Immature natural killer cell (primary cell): Measurements from ENCODE around the gene VTI1A. TPM values are rescaled to one million over a fixed set of nuclear protein-coding genes. Genes with fewer than 3 reads are reported as not detected.

ENCODE experiments used
- DNase-seq, 3 donors: peaks; one replicate each; pipeline ENCODE4 v3.0.0; 2022; ENCODE audit warnings: mixed read lengths in 1 of 3
- H3K27ac Mint-ChIP-seq, 6 donors: one replicate each; pipeline ENCODE4 v1.8.0; 2020; ENCODE audit warnings: mixed read lengths in 6 of 6, mild to moderate bottlenecking in 5 of 6, inconsistent platforms in 4 of 6, moderate library complexity in 3 of 6
- H3K27me3 Mint-ChIP-seq, 3 donors: one replicate each; pipeline ENCODE4 v1.8.0; 2020 to 2021; ENCODE audit warnings: low read depth in 3 of 3, mild to moderate bottlenecking in 3 of 3, mixed read lengths in 3 of 3, moderate library complexity in 3 of 3, inconsistent platforms in 1 of 3
- H3K36me3 Mint-ChIP-seq, 3 donors: one replicate each; pipeline ENCODE4 v1.8.0; 2020; ENCODE audit warnings: mixed read lengths in 3 of 3, inconsistent platforms in 2 of 3, mild to moderate bottlenecking in 2 of 3
- H3K4me1 Mint-ChIP-seq, 2 donors: one replicate each; pipeline ENCODE4 v1.8.0; 2020; ENCODE audit warnings: inconsistent platforms in 2 of 2, mild to moderate bottlenecking in 2 of 2, mixed read lengths in 2 of 2, moderate library complexity in 1 of 2
- H3K4me3 Mint-ChIP-seq, 5 donors: one replicate each; pipeline ENCODE4 v1.8.0; 2020; ENCODE audit warnings: mild to moderate bottlenecking in 5 of 5, mixed read lengths in 5 of 5, inconsistent platforms in 3 of 5, moderate library complexity in 3 of 5
- H3K9me3 Mint-ChIP-seq, 6 donors: one replicate each; pipeline ENCODE4 v1.8.0; 2020; ENCODE audit warnings: mild to moderate bottlenecking in 6 of 6, mixed read lengths in 6 of 6, inconsistent platforms in 4 of 6, moderate library complexity in 3 of 6
- polyA plus RNA-seq, 3 donors: library from polyadenylated mRNA; unstranded; fragments of 300-500 nt; fragmentation: Illumina TruSeq; gene quantifications; one replicate each; pipeline ENCODE4 v1.2.3, GENCODE V29; 2021

The VTI1A gene
- polyA plus RNA-seq, 3 donors from 2014 or later = 15.0 to 40.2 (median 31.2) TPM

- peaks cover 3 to 6% (median 4%) of the 10 kb centered on the region in 3 donors for H3K36me3 Mint-ChIP-seq
- DNase-seq = no peak
- H3K27me3 Mint-ChIP-seq = peaks cover 0 to 3% (median 0%) of the 10 kb centered on the region in 3 donors
- peak overlapping the region in 1 of 6 donors; percentile 35 for H3K27ac Mint-ChIP-seq
- no peaks in the 10 kb centered on the region for H3K4me1 Mint-ChIP-seq
- H3K4me3 Mint-ChIP-seq = no peak overlapping the region
- H3K9me3 Mint-ChIP-seq = no peaks in the 10 kb centered on the region
Observed at GRCh38 chr10:112689327-112690072, 242.5 kb downstream of the VTI1A start.

- H3K27ac Mint-ChIP-seq = no peak overlapping the region
- H3K4me3 Mint-ChIP-seq = no peak overlapping the region
- no peak for DNase-seq
- H3K36me3 Mint-ChIP-seq = peaks cover 5 to 11% (median 10%) of the 10 kb centered on the region in 3 donors
- H3K4me1 Mint-ChIP-seq = peaks cover 5 to 13% of the 10 kb centered on the region in 2 donors
- no peaks in the 10 kb centered on the region for H3K27me3 Mint-ChIP-seq
- H3K9me3 Mint-ChIP-seq = no peaks in the 10 kb centered on the region
Observed at GRCh38 chr10:112695539-112695938, 248.5 kb downstream of the VTI1A start.

GRCh38 chr10:112696592-112696991, 249.6 kb downstream of the VTI1A start:
- no peak for DNase-seq
- Mint-ChIP-seq H3K4me1 (peaks cover 5 to 13% of the 10 kb centered on the region in 2 donors), H3K27ac (no peak overlapping the region), H3K9me3 (no peaks in the 10 kb centered on the region), H3K36me3 (peaks cover 6 to 12% (median 11%) of the 10 kb centered on the region in 3 donors), H3K4me3 (no peak overlapping the region), H3K27me3 (no peaks in the 10 kb centered on the region)

- Mint-ChIP-seq H3K27ac (peak overlapping the region in 2 of 6 donors; percentile 66 to 80), H3K9me3 (no peaks in the 10 kb centered on the region), H3K4me1 (peaks cover 5 to 13% of the 10 kb centered on the region in 2 donors), H3K36me3 (peaks cover 12 to 14% (median 14%) of the 10 kb centered on the region in 3 donors), H3K27me3 (no peaks in the 10 kb centered on the region), H3K4me3 (peak overlapping the region in 1 of 5 donors; percentile 59)
- DNase-seq = no peak
Observed at GRCh38 chr10:112698133-112698817, 251.3 kb downstream of the VTI1A start.

- peak overlapping the region in 1 of 5 donors; percentile 59 for H3K4me3 Mint-ChIP-seq
- no peaks in the 10 kb centered on the region for H3K27me3 Mint-ChIP-seq
- peak overlapping the region in 2 of 6 donors; percentile 42 to 80 for H3K27ac Mint-ChIP-seq
- DNase-seq = no peak
- H3K36me3 Mint-ChIP-seq = peaks cover 12 to 17% (median 14%) of the 10 kb centered on the region in 3 donors
- peaks cover 5 to 13% of the 10 kb centered on the region in 2 donors for H3K4me1 Mint-ChIP-seq
- H3K9me3 Mint-ChIP-seq = no peaks in the 10 kb centered on the region
Observed at GRCh38 chr10:112698818-112699164, 251.8 kb downstream of the VTI1A start.

- peaks cover 12 to 20% (median 14%) of the 10 kb centered on the region in 3 donors for H3K36me3 Mint-ChIP-seq
- no peak overlapping the region for H3K4me3 Mint-ChIP-seq
- H3K27me3 Mint-ChIP-seq = no peaks in the 10 kb centered on the region
- no peaks in the 10 kb centered on the region for H3K9me3 Mint-ChIP-seq
- DNase-seq = no peak
- peaks cover 5 to 13% of the 10 kb centered on the region in 2 donors for H3K4me1 Mint-ChIP-seq
- H3K27ac Mint-ChIP-seq = no peak overlapping the region
Observed at GRCh38 chr10:112700215-112700671, 253.2 kb downstream of the VTI1A start.

GRCh38 chr10:112701211-112701877, 254.3 kb downstream of the VTI1A start:
- Mint-ChIP-seq H3K27me3 (peaks cover 0 to 3% (median 0%) of the 10 kb centered on the region in 3 donors), H3K4me3 (no peak overlapping the region)

GRCh38 chr10:112701878-112702255, 254.9 kb downstream of the VTI1A start:
- Mint-ChIP-seq H3K27ac (no peak overlapping the region), H3K9me3 (no peaks in the 10 kb centered on the region), H3K4me3 (no peak overlapping the region), H3K4me1 (peaks cover 5 to 13% of the 10 kb centered on the region in 2 donors), H3K27me3 (peaks cover 0 to 5% (median 2%) of the 10 kb centered on the region in 3 donors), H3K36me3 (peaks cover 15 to 20% (median 17%) of the 10 kb centered on the region in 3 donors)
- DNase-seq = no peak

More at GRCh38 chr10:112701211-112701877, 254.3 kb downstream of the VTI1A start:
- no peak overlapping the region for H3K27ac Mint-ChIP-seq
- peaks cover 5 to 13% of the 10 kb centered on the region in 2 donors for H3K4me1 Mint-ChIP-seq
- no peaks in the 10 kb centered on the region for H3K9me3 Mint-ChIP-seq
- peaks cover 12 to 20% (median 14%) of the 10 kb centered on the region in 3 donors for H3K36me3 Mint-ChIP-seq
- no peak for DNase-seq

- DNase-seq = no peak
- H3K27ac Mint-ChIP-seq = no peak overlapping the region
Observed at GRCh38 chr10:112706577-112706976, 259.6 kb downstream of the VTI1A start.

GRCh38 chr10:112708461-112708860, 261.4 kb downstream of the VTI1A start:
- H3K36me3 Mint-ChIP-seq = peaks cover 3 to 14% (median 3%) of the 10 kb centered on the region in 3 donors
- no peak overlapping the region for H3K27ac Mint-ChIP-seq
- H3K27me3 Mint-ChIP-seq = peaks cover 0 to 6% (median 2%) of the 10 kb centered on the region in 3 donors
- no peak for DNase-seq
- H3K4me1 Mint-ChIP-seq = peaks cover 0 to 15% of the 10 kb centered on the region in 2 donors
- no peak overlapping the region for H3K4me3 Mint-ChIP-seq
- H3K9me3 Mint-ChIP-seq = no peaks in the 10 kb centered on the region

More at GRCh38 chr10:112706577-112706976, 259.6 kb downstream of the VTI1A start:
- no peaks in the 10 kb centered on the region for H3K9me3 Mint-ChIP-seq
- peaks cover 0 to 6% (median 2%) of the 10 kb centered on the region in 3 donors for H3K27me3 Mint-ChIP-seq
- peaks cover 9 to 17% (median 10%) of the 10 kb centered on the region in 3 donors for H3K36me3 Mint-ChIP-seq
- H3K4me3 Mint-ChIP-seq = no peak overlapping the region
- peaks cover 0 to 10% of the 10 kb centered on the region in 2 donors for H3K4me1 Mint-ChIP-seq

- Mint-ChIP-seq H3K9me3 (no peaks in the 10 kb centered on the region), H3K4me3 (no peak overlapping the region)
Observed at GRCh38 chr10:112710528-112710927, 263.5 kb downstream of the VTI1A start.

GRCh38 chr10:112711366-112711765, 264.4 kb downstream of the VTI1A start:
- peaks cover 2 to 3% (median 2%) of the 10 kb centered on the region in 3 donors for H3K27me3 Mint-ChIP-seq
- peaks cover 0 to 15% of the 10 kb centered on the region in 2 donors for H3K4me1 Mint-ChIP-seq
- H3K9me3 Mint-ChIP-seq = no peaks in the 10 kb centered on the region
- no peak overlapping the region for H3K4me3 Mint-ChIP-seq
- H3K36me3 Mint-ChIP-seq = peaks cover 9 to 18% (median 13%) of the 10 kb centered on the region in 3 donors
- DNase-seq = no peak
- no peak overlapping the region for H3K27ac Mint-ChIP-seq

More at GRCh38 chr10:112710528-112710927, 263.5 kb downstream of the VTI1A start:
- Mint-ChIP-seq H3K27ac (no peak overlapping the region), H3K36me3 (peaks cover 9 to 11% (median 9%) of the 10 kb centered on the region in 3 donors), H3K27me3 (peaks cover 0 to 6% (median 2%) of the 10 kb centered on the region in 3 donors), H3K4me1 (peaks cover 0 to 15% of the 10 kb centered on the region in 2 donors)
- no peak for DNase-seq

GRCh38 chr10:112712536-112712935, 265.5 kb downstream of the VTI1A start:
- no peak overlapping the region for H3K27ac Mint-ChIP-seq
- H3K9me3 Mint-ChIP-seq = no peaks in the 10 kb centered on the region
- DNase-seq = no peak
- no peak overlapping the region for H3K4me3 Mint-ChIP-seq
- H3K27me3 Mint-ChIP-seq = peaks cover 0 to 2% (median 1%) of the 10 kb centered on the region in 3 donors
- H3K4me1 Mint-ChIP-seq = peaks cover 0 to 15% of the 10 kb centered on the region in 2 donors
- H3K36me3 Mint-ChIP-seq = peaks cover 9 to 16% (median 10%) of the 10 kb centered on the region in 3 donors
